Suprapubic skin (tissue), 4 donors: ENCODE results near the gene ZYG11A. TPM values are rescaled to one million over a fixed set of nuclear protein-coding genes. Genes with fewer than 3 reads are reported as not detected.

Source experiments
- DNase-seq, 2 donors: peaks; one replicate each; pipeline ENCODE4 v3.0.0-alpha.2; 2019; ENCODE audit warnings: low spot score in 2 of 2
- H3K27ac ChIP-seq: fragments of 200-600 bp; sonication (generic); one replicate; pipeline ENCODE4 v1.5.1; 2019
- H3K27me3 ChIP-seq: fragments of 200-600 bp; sonication (generic); one replicate; pipeline ENCODE4 v1.5.1; 2019
- H3K36me3 ChIP-seq: fragments of 200-600 bp; sonication (generic); one replicate; pipeline ENCODE4 v1.5.1; 2019
- H3K4me1 ChIP-seq: fragments of 200-600 bp; sonication (generic); one replicate; pipeline ENCODE4 v1.5.1; 2019
- H3K4me3 ChIP-seq: fragments of 200-600 bp; sonication (generic); one replicate; pipeline ENCODE4 v1.5.1; 2019; ENCODE audit warnings: mild to moderate bottlenecking
- H3K9me3 ChIP-seq: fragments of 200-600 bp; sonication (generic); one replicate; pipeline ENCODE4 v1.5.1; 2019
- EP300 ChIP-seq: sonication (generic); formaldehyde crosslinking; IDR thresholded peaks from one replicate; pipeline ENCODE4 v1.6.1; 2017; ENCODE audit warnings: antibody characterized with exemption
- POLR2A ChIP-seq, 2 donors: fragments of 450-650 bp; IDR thresholded peaks; one replicate each; pipeline ENCODE4 v1.6.1; 2017; ENCODE audit warnings: antibody characterized with exemption in 2 of 2, mild to moderate bottlenecking in 2 of 2, moderate library complexity in 2 of 2
- POLR2AphosphoS5 ChIP-seq, 3 donors: sonication (generic); formaldehyde crosslinking; IDR thresholded peaks; one replicate each; pipeline ENCODE4 v1.6.1; 2017; ENCODE audit warnings: antibody characterized with exemption in 3 of 3
- WGBS: methylation state at CpG from one replicate; pipeline ENCODE4 v1.1.5; 2018; 5-methylcytosine and 5-hydroxymethylcytosine counted together
- total RNA-seq, 4 donors: library from RNA; depleted of rRNA; stranded (reverse); fragments of >200 nt; gene quantifications; one replicate each; pipeline ENCODE4 v1.1.0, GENCODE V29; 2016
- TF ChIP-seq, protein P1 (sequence below), 2 donors: fragments of 200-600 bp in 1 of 2; fragments of 450-650 bp in 1 of 2; sonication (generic) in 1 of 2; IDR thresholded peaks; one replicate each; pipeline ENCODE4 v1.5.1; 2016 to 2019; ENCODE audit warnings: antibody characterized with exemption in 2 of 2, mild to moderate bottlenecking in 1 of 2, moderate library complexity in 1 of 2

Gene ZYG11A
- total RNA-seq, 4 donors from 2014 or later = 0.26 TPM; not detected in 3

DNA sequence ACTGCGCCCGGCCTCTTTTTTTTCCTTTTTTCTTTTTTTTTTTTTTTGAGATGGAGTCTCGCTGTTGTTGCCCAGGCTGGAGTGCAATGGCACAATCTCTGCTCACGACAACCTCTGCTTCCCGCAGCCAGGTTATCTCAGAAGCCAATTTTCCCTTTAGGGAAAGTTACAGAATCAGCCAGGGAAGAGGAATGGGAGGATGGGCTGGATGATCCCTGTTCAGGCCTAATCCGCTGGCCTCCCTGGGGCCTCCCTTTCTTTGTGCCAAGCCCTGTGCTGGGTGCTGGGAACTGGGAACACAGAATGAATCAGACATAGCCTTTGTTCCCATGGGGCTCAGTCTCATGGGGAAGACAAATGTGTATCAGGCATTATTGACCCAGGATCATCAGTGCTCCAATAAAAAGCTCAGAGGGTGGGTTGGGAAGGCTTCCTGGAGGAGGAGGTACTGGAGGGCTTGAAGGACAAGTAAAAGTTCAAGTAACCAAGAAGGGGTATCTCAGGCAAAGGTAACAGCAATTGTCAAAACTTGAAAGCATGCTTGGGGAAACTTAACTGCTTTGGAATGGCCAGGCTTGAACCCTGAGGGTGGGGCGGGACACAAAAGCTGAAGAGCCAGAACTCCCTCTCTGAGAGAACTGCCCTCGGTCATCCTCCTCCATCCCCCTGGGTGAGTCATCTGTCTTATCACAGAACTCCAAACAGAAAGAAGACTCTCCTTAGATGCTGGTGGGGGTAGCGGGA is 64.7 kb downstream of the ZYG11A start:
- Histone ChIP-seq H3K4me1 (no peaks in the 10 kb centered on the region), H3K36me3 (peaks cover 10% of the 10 kb centered on the region), H3K27ac (no peak overlapping the region), H3K4me3 (no peak overlapping the region), H3K9me3 (no peaks in the 10 kb centered on the region), H3K27me3 (no peaks in the 10 kb centered on the region)
- 86% methylated on average over 9 of the region's 9 CpGs for WGBS
- TF ChIP-seq, protein P1, sequence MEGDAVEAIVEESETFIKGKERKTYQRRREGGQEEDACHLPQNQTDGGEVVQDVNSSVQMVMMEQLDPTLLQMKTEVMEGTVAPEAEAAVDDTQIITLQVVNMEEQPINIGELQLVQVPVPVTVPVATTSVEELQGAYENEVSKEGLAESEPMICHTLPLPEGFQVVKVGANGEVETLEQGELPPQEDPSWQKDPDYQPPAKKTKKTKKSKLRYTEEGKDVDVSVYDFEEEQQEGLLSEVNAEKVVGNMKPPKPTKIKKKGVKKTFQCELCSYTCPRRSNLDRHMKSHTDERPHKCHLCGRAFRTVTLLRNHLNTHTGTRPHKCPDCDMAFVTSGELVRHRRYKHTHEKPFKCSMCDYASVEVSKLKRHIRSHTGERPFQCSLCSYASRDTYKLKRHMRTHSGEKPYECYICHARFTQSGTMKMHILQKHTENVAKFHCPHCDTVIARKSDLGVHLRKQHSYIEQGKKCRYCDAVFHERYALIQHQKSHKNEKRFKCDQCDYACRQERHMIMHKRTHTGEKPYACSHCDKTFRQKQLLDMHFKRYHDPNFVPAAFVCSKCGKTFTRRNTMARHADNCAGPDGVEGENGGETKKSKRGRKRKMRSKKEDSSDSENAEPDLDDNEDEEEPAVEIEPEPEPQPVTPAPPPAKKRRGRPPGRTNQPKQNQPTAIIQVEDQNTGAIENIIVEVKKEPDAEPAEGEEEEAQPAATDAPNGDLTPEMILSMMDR (IDR thresholded peaks at IDR 0.05) = no peak
- TF ChIP-seq POLR2AphosphoS5 (IDR thresholded peaks at IDR 0.05) = no peak
- no peak for TF ChIP-seq EP300
- no peak for TF ChIP-seq POLR2A (IDR thresholded peaks at IDR 0.05)
- DNase-seq = no peak

DNA sequence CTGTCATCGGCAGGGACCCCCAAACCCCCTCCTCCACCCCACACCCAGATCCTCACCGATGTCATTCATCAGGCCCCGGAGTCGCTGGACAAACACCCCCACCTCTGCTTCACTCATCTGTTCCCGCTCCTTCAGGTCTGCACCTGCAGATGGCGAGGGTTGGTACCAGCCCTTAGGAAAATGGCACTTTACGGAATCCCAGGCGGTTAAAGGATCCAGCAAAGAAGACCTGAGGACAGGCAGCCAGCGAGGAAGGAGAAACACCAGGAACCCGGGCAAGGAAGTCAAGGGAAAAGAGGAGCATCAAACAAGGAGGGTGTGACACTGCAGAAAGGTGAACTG is 65.2 kb downstream of the ZYG11A start:
- TF ChIP-seq POLR2AphosphoS5 (IDR thresholded peaks at IDR 0.05) (no peak), EP300 (no peak), POLR2A (IDR thresholded peaks at IDR 0.05) (no peak)
- TF ChIP-seq, protein P1 (IDR thresholded peaks at IDR 0.05) = no peak
- H3K4me1 ChIP-seq = no peaks in the 10 kb centered on the region
- H3K9me3 ChIP-seq = no peaks in the 10 kb centered on the region
- H3K27me3 ChIP-seq = no peaks in the 10 kb centered on the region
- H3K4me3 ChIP-seq = no peak overlapping the region
- DNase-seq = no peak
- H3K36me3 ChIP-seq = peaks cover 10% of the 10 kb centered on the region
- H3K27ac ChIP-seq = no peak overlapping the region
- 91% methylated on average over 10 of the region's 10 CpGs for WGBS

GRCh38 chr1:52911541-52911940 is 69.0 kb downstream of the ZYG11A start:
- H3K4me3 ChIP-seq = no peak overlapping the region
- no peaks in the 10 kb centered on the region for H3K27me3 ChIP-seq
- TF ChIP-seq, protein P1 (IDR thresholded peaks at IDR 0.05) = no peak
- TF ChIP-seq POLR2A (IDR thresholded peaks at IDR 0.05) (no peak), EP300 (no peak), POLR2AphosphoS5 (IDR thresholded peaks at IDR 0.05) (no peak)
- peak in 1 of 2 donors; percentile 77 for DNase-seq
- no peaks in the 10 kb centered on the region for H3K9me3 ChIP-seq
- peaks cover 17% of the 10 kb centered on the region for H3K4me1 ChIP-seq
- 100% methylated on average over 3 of the region's 10 CpGs for WGBS
- no peaks in the 10 kb centered on the region for H3K36me3 ChIP-seq
- no peak overlapping the region for H3K27ac ChIP-seq

GRCh38 chr1:52913014-52913413 is 70.5 kb downstream of the ZYG11A start:
- Histone ChIP-seq H3K9me3 (no peaks in the 10 kb centered on the region), H3K27me3 (no peaks in the 10 kb centered on the region), H3K36me3 (no peaks in the 10 kb centered on the region), H3K27ac (no peak overlapping the region), H3K4me1 (peaks cover 25% of the 10 kb centered on the region), H3K4me3 (no peak overlapping the region)
- TF ChIP-seq POLR2A (IDR thresholded peaks at IDR 0.05) (no peak), EP300 (no peak), POLR2AphosphoS5 (IDR thresholded peaks at IDR 0.05) (no peak)
- TF ChIP-seq, protein P1 (IDR thresholded peaks at IDR 0.05) = no peak
- no peak for DNase-seq
- WGBS = 89% methylated on average over 3 of the region's 3 CpGs

GRCh38 chr1:52913537-52913936 is 71.0 kb downstream of the ZYG11A start:
- Histone ChIP-seq H3K27ac (no peak overlapping the region), H3K4me3 (no peak overlapping the region), H3K9me3 (no peaks in the 10 kb centered on the region), H3K36me3 (no peaks in the 10 kb centered on the region), H3K27me3 (no peaks in the 10 kb centered on the region), H3K4me1 (peaks cover 25% of the 10 kb centered on the region)
- peak in 1 of 2 donors; percentile 64 for DNase-seq
- WGBS = 78% methylated on average over 8 of the region's 8 CpGs
- TF ChIP-seq EP300 (no peak), POLR2A (IDR thresholded peaks at IDR 0.05) (no peak), POLR2AphosphoS5 (IDR thresholded peaks at IDR 0.05) (no peak)
- TF ChIP-seq, protein P1 (IDR thresholded peaks at IDR 0.05) = no peak
